SK-N-SH (cell line): ENCODE results near the gene KIAA0319L. TPM values are rescaled to one million over a fixed set of nuclear protein-coding genes. Genes with fewer than 3 reads are reported as not detected.

Experiments used
- CTCF ChIA-PET: fragments of 300-600, 350-600 bp; formaldehyde crosslinking; extraction: SDS; loops from one replicate; lab custom pipeline; 2021; lab: Yijun Ruan, JAX
- POLR2A ChIA-PET: fragments of 350-600 bp; sonication (Branson Sonifier 250); formaldehyde crosslinking; extraction: SDS; loops from one replicate; lab custom pipeline; 2020; ENCODE audit warnings: antibody characterized with exemption, inconsistent platforms; lab: Yijun Ruan, JAX
- DNase-seq: peaks from one replicate; pipeline ENCODE4 v3.0.0; 2012
- H2AFZ ChIP-seq: fragments of 200-600 bp; sonication (generic); 2 replicates; pipeline ENCODE4 v1.8.1; 2016; ENCODE audit warnings: antibody characterized with exemption, mild to moderate bottlenecking, low read depth
- H3F3A ChIP-seq: fragments of 200-600 bp; sonication (generic); replicated peaks from 2 replicates; pipeline ENCODE3; 2016; ENCODE audit warnings: antibody characterized with exemption, mild to moderate bottlenecking; ENCODE audit not compliant: insufficient read depth
- H3K27ac ChIP-seq, 2 experiments: fragments of 200-500 bp in 1 of 2; fragments of 200-600 bp in 1 of 2; sonication (Bioruptor generic) in 1 of 2; sonication (generic), shearing (Covaris generic) in 1 of 2; 2 replicates each; pipeline versions ENCODE4 v1.5.1 to v1.6.1; 2014 to 2016; ENCODE audit warnings: low read depth in 2 of 2, inconsistent platforms in 1 of 2, low read length in 1 of 2, mild to moderate bottlenecking in 1 of 2, mixed read lengths in 1 of 2
- H3K27me3 ChIP-seq: fragments of 200-600 bp; sonication (generic), shearing (Covaris generic); 2 replicates; pipeline ENCODE4 v1.6.1; 2016; ENCODE audit warnings: mixed run types; ENCODE audit not compliant: insufficient read depth
- H3K36me3 ChIP-seq, 2 experiments: fragments of 200-500 bp in 1 of 2; fragments of 200-600 bp in 1 of 2; sonication (Bioruptor generic) in 1 of 2; sonication (generic) in 1 of 2; replicated peaks in 1 of 2; 2 replicates each; pipeline versions ENCODE3 to v1.5.1; 2014 to 2016; ENCODE audit warnings: low read length in 1 of 2, mild to moderate bottlenecking in 1 of 2; ENCODE audit not compliant: insufficient read depth in 2 of 2, control insufficient read depth in 1 of 2
- H3K4me1 ChIP-seq, 2 experiments: fragments of 200-500 bp in 1 of 2; fragments of 200-600 bp in 1 of 2; sonication (Bioruptor generic) in 1 of 2; sonication (generic), shearing (Covaris generic) in 1 of 2; 2 replicates each; pipeline versions ENCODE4 v1.5.1 to v1.6.1; 2014 to 2016; ENCODE audit warnings: low read depth in 1 of 2, low read length in 1 of 2, mixed run types in 1 of 2; ENCODE audit not compliant: insufficient read depth in 2 of 2, control insufficient read depth in 1 of 2
- H3K4me2 ChIP-seq: fragments of 200-600 bp; sonication (generic), shearing (Covaris generic); 2 replicates; pipeline ENCODE4 v1.6.1; 2017; ENCODE audit warnings: mixed run types
- H3K4me3 ChIP-seq, 2 experiments: fragments of 200-500 bp in 1 of 2; fragments of 200-600 bp in 1 of 2; sonication (Bioruptor generic) in 1 of 2; sonication (generic), shearing (Covaris generic) in 1 of 2; 2 replicates each; pipeline versions ENCODE4 v1.5.1 to v1.8.1; 2014 to 2016; ENCODE audit warnings: low read depth in 2 of 2, inconsistent platforms in 1 of 2, low read length in 1 of 2, mild to moderate bottlenecking in 1 of 2, mixed read lengths in 1 of 2, moderate library complexity in 1 of 2
- H3K79me2 ChIP-seq: fragments of 200-600 bp; sonication (generic); 2 replicates; pipeline ENCODE4 v1.8.1; 2017; ENCODE audit warnings: mild to moderate bottlenecking; ENCODE audit not compliant: insufficient read depth
- H3K9ac ChIP-seq: fragments of 200-600 bp; sonication (generic); 2 replicates; pipeline ENCODE4 v1.6.1; 2017; ENCODE audit warnings: mixed run types
- H3K9me2 ChIP-seq: fragments of 200-600 bp; sonication (generic); 2 replicates; pipeline ENCODE4 v1.6.1; 2017; ENCODE audit warnings: mixed run types
- H3K9me3 ChIP-seq: fragments of 200-600 bp; sonication (generic); 2 replicates; pipeline ENCODE4 v1.6.1; 2017; ENCODE audit warnings: mixed run types, mild to moderate bottlenecking, moderate library complexity
- H4K20me1 ChIP-seq: fragments of 200-600 bp; sonication (generic); 2 replicates; pipeline ENCODE4 v1.6.1; 2017; ENCODE audit warnings: mild to moderate bottlenecking, mixed run types; ENCODE audit not compliant: insufficient read depth
- EP300 ChIP-seq, 2 experiments: IDR thresholded peaks; 2 replicates each; pipeline versions ENCODE4 v1.4.0 to v1.6.1; 2012; ENCODE audit warnings: borderline replicate concordance in 1 of 2, low read depth in 1 of 2, low read length in 1 of 2
- EZH2phosphoT487 ChIP-seq: fragments of 200-600 bp; sonication (generic); IDR thresholded peaks from 2 replicates; pipeline ENCODE4 v1.6.1; 2017; ENCODE audit warnings: low read depth, mixed run types, mild to moderate bottlenecking, antibody characterized with exemption, moderate library complexity, borderline replicate concordance
- FOSL2 ChIP-seq: IDR thresholded peaks from 2 replicates; pipeline ENCODE4 v1.4.0; 2012; ENCODE audit warnings: low read depth, mild to moderate bottlenecking, moderate library complexity, borderline replicate concordance
- FOXJ3 ChIP-seq: sonication (generic); formaldehyde crosslinking; IDR thresholded peaks from 2 replicates; pipeline ENCODE4 v1.5.1; 2020; ENCODE audit warnings: mild to moderate bottlenecking, missing genetic modification reagents
- GABPA ChIP-seq: IDR thresholded peaks from 2 replicates; pipeline ENCODE4 v1.4.0; 2012; ENCODE audit warnings: low read depth, mild to moderate bottlenecking
- GATA2 ChIP-seq: sonication (generic); formaldehyde crosslinking; IDR thresholded peaks from 2 replicates; pipeline ENCODE4 v1.5.0; 2020; ENCODE audit warnings: mild to moderate bottlenecking, missing genetic modification reagents
- MXI1 ChIP-seq: IDR thresholded peaks from 2 replicates; pipeline ENCODE4 v1.6.1; 2012; ENCODE audit warnings: mild to moderate bottlenecking, low read depth, low read length, improper control_type of control experiment
- NFIC ChIP-seq: IDR thresholded peaks from 2 replicates; pipeline ENCODE4 v1.4.0; 2012; ENCODE audit warnings: borderline replicate concordance
- RAD21 ChIP-seq: IDR thresholded peaks from 2 replicates; pipeline ENCODE4 v1.6.1; 2012; ENCODE audit warnings: mild to moderate bottlenecking, low read length
- RCOR1 ChIP-seq: fragments of 150-350 bp; IDR thresholded peaks from 2 replicates; pipeline ENCODE4 v1.6.1; 2017; ENCODE audit warnings: antibody characterized with exemption, low read length
- RFX5 ChIP-seq: IDR thresholded peaks from 2 replicates; pipeline ENCODE4 v1.6.1; 2012; ENCODE audit warnings: mild to moderate bottlenecking, improper control_type of control experiment, low read length
- RXRA ChIP-seq: IDR thresholded peaks from 2 replicates; pipeline ENCODE4 v1.4.0; 2012; ENCODE audit warnings: low read depth, mild to moderate bottlenecking, borderline replicate concordance
- SIN3A ChIP-seq: IDR thresholded peaks from 2 replicates; pipeline ENCODE4 v1.6.1; 2012; ENCODE audit warnings: low read depth, mild to moderate bottlenecking, low read length, moderate library complexity, borderline replicate concordance
- SMC3 ChIP-seq: IDR thresholded peaks from 2 replicates; pipeline ENCODE4 v1.6.1; 2012; ENCODE audit warnings: low read depth, low read length, improper control_type of control experiment
- WGBS: methylation state at CpG from one replicate; pipeline ENCODE4 v1.1.6; 2017; ENCODE audit warnings: low lambda C conversion rate; 5-methylcytosine and 5-hydroxymethylcytosine counted together
- polyA plus RNA-seq, 3 experiments: library from polyadenylated mRNA; depleted of rRNA; stranded (reverse); fragments of >200 nt; gene quantifications; 2 replicates each; pipeline ENCODE4 v1.2.3, GENCODE V29; 2012
- TF ChIP-seq, protein P1 (sequence below): IDR thresholded peaks from 2 replicates; pipeline ENCODE4 v1.6.1; 2012; ENCODE audit warnings: mild to moderate bottlenecking, low read depth, low read length, moderate library complexity
- TF ChIP-seq, protein P2 (sequence below): fragments of 150-350 bp; IDR thresholded peaks from 2 replicates; pipeline ENCODE4 v1.6.1; 2017; ENCODE audit warnings: antibody characterized with exemption, low read length, low read depth, borderline replicate concordance
- TF ChIP-seq, protein P3 (sequence below): IDR thresholded peaks from 2 replicates; pipeline ENCODE4 v1.4.0; 2012; ENCODE audit warnings: low read depth
- TF ChIP-seq, protein P4 (sequence below): fragments of 200-600 bp; sonication (generic); IDR thresholded peaks from 2 replicates; pipeline ENCODE4 v1.6.1; 2017; ENCODE audit warnings: antibody characterized with exemption, mild to moderate bottlenecking, moderate library complexity
- TF ChIP-seq, protein P5 (sequence below): IDR thresholded peaks from 2 replicates; pipeline ENCODE4 v1.4.0; 2012; ENCODE audit warnings: low read depth, borderline replicate concordance

KIAA0319L gene
- polyA plus RNA-seq, 1 of the 3 experiments (the other 2 are of a cell fraction) = 51.9 TPM

DNA sequence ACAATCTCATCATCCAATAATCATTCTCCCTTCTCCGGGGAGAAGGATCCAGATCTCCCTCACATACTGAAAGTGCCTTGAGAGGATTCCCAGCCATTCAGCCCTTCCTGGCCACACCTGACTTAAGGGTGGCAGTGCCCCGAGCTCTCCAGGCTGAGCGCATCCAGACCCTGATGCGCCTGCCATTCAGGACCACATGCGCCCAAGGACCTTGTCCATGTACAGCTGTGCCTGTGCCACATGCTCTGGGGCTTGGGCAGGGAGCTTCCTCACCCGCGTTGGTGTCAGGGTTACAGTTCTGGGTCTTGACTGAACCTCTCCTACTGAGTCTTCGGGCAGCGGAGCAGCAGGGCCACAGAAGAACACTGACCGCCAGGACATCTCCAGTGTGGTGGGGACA, 121.1 kb downstream of the KIAA0319L start:
- no peak overlapping the region for H3K4me3 ChIP-seq
- WGBS = 95% methylated on average over 9 of the region's 10 CpGs
- no peak for DNase-seq
- POLR2A ChIA-PET = no interaction called here
- H3K36me3 ChIP-seq = peaks cover 5 to 73% of the 10 kb centered on the region in 2 experiments
- H3F3A ChIP-seq = no peaks in the 10 kb centered on the region
- no peak overlapping the region for H3K9ac ChIP-seq
- peaks cover 0 to 4% of the 10 kb centered on the region in 2 experiments; a peak in 1 of 4 replicates for H3K4me1 ChIP-seq
- CTCF ChIA-PET = interaction anchor here (2.5 to 3.0 kb wide), 2 partner anchors 15 to 129 kb away, joined by 7 to 8 read pairs; no protein-coding TSS in a partner anchor
- no peaks in the 10 kb centered on the region for H3K79me2 ChIP-seq
- no peaks in the 10 kb centered on the region for H3K27me3 ChIP-seq
- no peaks in the 10 kb centered on the region for H3K9me2 ChIP-seq
- H4K20me1 ChIP-seq = no peaks in the 10 kb centered on the region
- H3K27ac ChIP-seq = no peak overlapping the region
- TF ChIP-seq, protein P1, sequence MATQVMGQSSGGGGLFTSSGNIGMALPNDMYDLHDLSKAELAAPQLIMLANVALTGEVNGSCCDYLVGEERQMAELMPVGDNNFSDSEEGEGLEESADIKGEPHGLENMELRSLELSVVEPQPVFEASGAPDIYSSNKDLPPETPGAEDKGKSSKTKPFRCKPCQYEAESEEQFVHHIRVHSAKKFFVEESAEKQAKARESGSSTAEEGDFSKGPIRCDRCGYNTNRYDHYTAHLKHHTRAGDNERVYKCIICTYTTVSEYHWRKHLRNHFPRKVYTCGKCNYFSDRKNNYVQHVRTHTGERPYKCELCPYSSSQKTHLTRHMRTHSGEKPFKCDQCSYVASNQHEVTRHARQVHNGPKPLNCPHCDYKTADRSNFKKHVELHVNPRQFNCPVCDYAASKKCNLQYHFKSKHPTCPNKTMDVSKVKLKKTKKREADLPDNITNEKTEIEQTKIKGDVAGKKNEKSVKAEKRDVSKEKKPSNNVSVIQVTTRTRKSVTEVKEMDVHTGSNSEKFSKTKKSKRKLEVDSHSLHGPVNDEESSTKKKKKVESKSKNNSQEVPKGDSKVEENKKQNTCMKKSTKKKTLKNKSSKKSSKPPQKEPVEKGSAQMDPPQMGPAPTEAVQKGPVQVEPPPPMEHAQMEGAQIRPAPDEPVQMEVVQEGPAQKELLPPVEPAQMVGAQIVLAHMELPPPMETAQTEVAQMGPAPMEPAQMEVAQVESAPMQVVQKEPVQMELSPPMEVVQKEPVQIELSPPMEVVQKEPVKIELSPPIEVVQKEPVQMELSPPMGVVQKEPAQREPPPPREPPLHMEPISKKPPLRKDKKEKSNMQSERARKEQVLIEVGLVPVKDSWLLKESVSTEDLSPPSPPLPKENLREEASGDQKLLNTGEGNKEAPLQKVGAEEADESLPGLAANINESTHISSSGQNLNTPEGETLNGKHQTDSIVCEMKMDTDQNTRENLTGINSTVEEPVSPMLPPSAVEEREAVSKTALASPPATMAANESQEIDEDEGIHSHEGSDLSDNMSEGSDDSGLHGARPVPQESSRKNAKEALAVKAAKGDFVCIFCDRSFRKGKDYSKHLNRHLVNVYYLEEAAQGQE = no peak
- TF ChIP-seq, protein P2, sequence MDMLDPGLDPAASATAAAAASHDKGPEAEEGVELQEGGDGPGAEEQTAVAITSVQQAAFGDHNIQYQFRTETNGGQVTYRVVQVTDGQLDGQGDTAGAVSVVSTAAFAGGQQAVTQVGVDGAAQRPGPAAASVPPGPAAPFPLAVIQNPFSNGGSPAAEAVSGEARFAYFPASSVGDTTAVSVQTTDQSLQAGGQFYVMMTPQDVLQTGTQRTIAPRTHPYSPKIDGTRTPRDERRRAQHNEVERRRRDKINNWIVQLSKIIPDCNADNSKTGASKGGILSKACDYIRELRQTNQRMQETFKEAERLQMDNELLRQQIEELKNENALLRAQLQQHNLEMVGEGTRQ = no peak
- no peak for TF ChIP-seq EP300 (IDR thresholded peaks at IDR 0.05; ENCODE audit: borderline replicate concordance in 1 of 2, low read depth in 1 of 2, low read length in 1 of 2)
- no peak for TF ChIP-seq RXRA
- no peak for TF ChIP-seq RCOR1
- no peak for TF ChIP-seq FOXJ3 (CRISPR knock-in tag)
- TF ChIP-seq GATA2 (CRISPR knock-in tag) = no peak
- no peak for TF ChIP-seq RAD21
- TF ChIP-seq NFIC = no peak
- no peak for TF ChIP-seq GABPA
- H2AFZ ChIP-seq = no peak overlapping the region
- H3K4me2 ChIP-seq = no peak overlapping the region
- no peaks in the 10 kb centered on the region for H3K9me3 ChIP-seq

DNA sequence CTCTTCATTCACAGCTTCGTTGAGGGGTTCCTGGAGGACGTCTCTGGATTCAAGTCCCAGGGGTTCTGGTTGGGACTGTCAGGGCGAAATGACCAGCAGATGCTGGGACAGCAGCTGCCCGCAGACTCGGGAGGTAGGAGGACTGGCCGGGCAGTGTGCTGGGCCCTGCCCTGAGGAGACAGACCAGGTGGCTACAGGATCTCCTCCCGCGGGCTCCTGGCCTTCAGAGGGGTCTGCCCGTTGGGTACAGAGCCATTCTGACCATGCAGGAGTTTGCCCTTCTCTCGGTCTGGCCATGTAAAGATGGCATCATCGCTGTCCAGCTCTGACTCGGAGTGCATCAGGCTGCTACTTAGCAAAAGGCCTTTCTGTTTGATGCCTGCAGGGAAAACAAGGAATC, 122.5 kb downstream of the KIAA0319L start:
- POLR2A ChIA-PET = no interaction called here
- Histone ChIP-seq H3K27ac (no peak overlapping the region), H3K4me3 (no peak overlapping the region), H2AFZ (no peak overlapping the region), H3K27me3 (no peaks in the 10 kb centered on the region), H3K9me3 (no peaks in the 10 kb centered on the region), H3F3A (no peaks in the 10 kb centered on the region), H3K9ac (no peak overlapping the region), H3K9me2 (no peaks in the 10 kb centered on the region), H3K79me2 (no peaks in the 10 kb centered on the region), H3K4me2 (no peak overlapping the region), H3K4me1 (peaks cover 0 to 7% of the 10 kb centered on the region in 2 experiments; a peak in 1 of 4 replicates), H4K20me1 (no peaks in the 10 kb centered on the region), H3K36me3 (peaks cover 5 to 62% of the 10 kb centered on the region in 2 experiments)
- CTCF ChIA-PET = interaction anchor here (1.5 to 3.0 kb wide), 4 partner anchors 16 to 134 kb away, joined by 4 to 8 read pairs (median 6); no protein-coding TSS in a partner anchor
- DNase-seq = no peak
- WGBS = 93% methylated on average over 11 of the region's 12 CpGs
- TF ChIP-seq GABPA (no peak), SMC3 (no peak), SIN3A (no peak), RFX5 (no peak), EZH2phosphoT487 (no peak), FOSL2 (no peak), MXI1 (no peak)
- TF ChIP-seq, protein P3, sequence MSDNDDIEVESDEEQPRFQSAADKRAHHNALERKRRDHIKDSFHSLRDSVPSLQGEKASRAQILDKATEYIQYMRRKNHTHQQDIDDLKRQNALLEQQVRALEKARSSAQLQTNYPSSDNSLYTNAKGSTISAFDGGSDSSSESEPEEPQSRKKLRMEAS = no peak
- TF ChIP-seq, protein P2 = no peak
- TF ChIP-seq, protein P4, sequence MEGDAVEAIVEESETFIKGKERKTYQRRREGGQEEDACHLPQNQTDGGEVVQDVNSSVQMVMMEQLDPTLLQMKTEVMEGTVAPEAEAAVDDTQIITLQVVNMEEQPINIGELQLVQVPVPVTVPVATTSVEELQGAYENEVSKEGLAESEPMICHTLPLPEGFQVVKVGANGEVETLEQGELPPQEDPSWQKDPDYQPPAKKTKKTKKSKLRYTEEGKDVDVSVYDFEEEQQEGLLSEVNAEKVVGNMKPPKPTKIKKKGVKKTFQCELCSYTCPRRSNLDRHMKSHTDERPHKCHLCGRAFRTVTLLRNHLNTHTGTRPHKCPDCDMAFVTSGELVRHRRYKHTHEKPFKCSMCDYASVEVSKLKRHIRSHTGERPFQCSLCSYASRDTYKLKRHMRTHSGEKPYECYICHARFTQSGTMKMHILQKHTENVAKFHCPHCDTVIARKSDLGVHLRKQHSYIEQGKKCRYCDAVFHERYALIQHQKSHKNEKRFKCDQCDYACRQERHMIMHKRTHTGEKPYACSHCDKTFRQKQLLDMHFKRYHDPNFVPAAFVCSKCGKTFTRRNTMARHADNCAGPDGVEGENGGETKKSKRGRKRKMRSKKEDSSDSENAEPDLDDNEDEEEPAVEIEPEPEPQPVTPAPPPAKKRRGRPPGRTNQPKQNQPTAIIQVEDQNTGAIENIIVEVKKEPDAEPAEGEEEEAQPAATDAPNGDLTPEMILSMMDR = no peak
- TF ChIP-seq, protein P5, sequence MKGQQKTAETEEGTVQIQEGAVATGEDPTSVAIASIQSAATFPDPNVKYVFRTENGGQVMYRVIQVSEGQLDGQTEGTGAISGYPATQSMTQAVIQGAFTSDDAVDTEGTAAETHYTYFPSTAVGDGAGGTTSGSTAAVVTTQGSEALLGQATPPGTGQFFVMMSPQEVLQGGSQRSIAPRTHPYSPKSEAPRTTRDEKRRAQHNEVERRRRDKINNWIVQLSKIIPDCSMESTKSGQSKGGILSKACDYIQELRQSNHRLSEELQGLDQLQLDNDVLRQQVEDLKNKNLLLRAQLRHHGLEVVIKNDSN = no peak
